Endodermal cell (in vitro differentiated cells): ENCODE measurements around the gene CD40. TPM values are rescaled to one million over a fixed set of nuclear protein-coding genes. Genes with fewer than 3 reads are reported as not detected.

Experiments
- DNase-seq: peaks from one replicate; pipeline ENCODE4 v3.0.0-alpha.2; 2017
- H3K27ac ChIP-seq: 2 replicates; pipeline ENCODE4 v1.5.1; 2013; ENCODE audit warnings: mild to moderate bottlenecking, low read depth, low read length, moderate library complexity
- H3K27me3 ChIP-seq: 2 replicates; pipeline ENCODE4 v1.6.1; 2013; ENCODE audit warnings: mild to moderate bottlenecking, low read length, moderate library complexity; ENCODE audit not compliant: insufficient read depth, control insufficient read depth, poor library complexity, severe bottlenecking
- H3K36me3 ChIP-seq: 2 replicates; pipeline ENCODE4 v1.7.0; 2013; ENCODE audit warnings: mild to moderate bottlenecking, low read length, moderate library complexity; ENCODE audit not compliant: control insufficient read depth, insufficient read depth
- H3K4me1 ChIP-seq: one replicate; pipeline ENCODE4 v1.7.0; 2013; ENCODE audit warnings: low read length; ENCODE audit not compliant: control insufficient read depth, insufficient read depth
- H3K4me3 ChIP-seq: 2 replicates; pipeline ENCODE4 v1.5.1; 2013; ENCODE audit warnings: mild to moderate bottlenecking, low read length, moderate library complexity
- H3K9ac ChIP-seq: 2 replicates; pipeline ENCODE4 v1.6.1; 2013; ENCODE audit warnings: mild to moderate bottlenecking, low read length, moderate library complexity; ENCODE audit not compliant: poor library complexity, severe bottlenecking; ENCODE audit errors: extremely low read depth
- H3K9me3 ChIP-seq: 2 replicates; pipeline ENCODE4 v1.6.1; 2013; ENCODE audit warnings: mild to moderate bottlenecking, low read length, moderate library complexity; ENCODE audit not compliant: control insufficient read depth
- H3K27ac Mint-ChIP-seq: 2 replicates; pipeline ENCODE4 v1.8.0; 2020; ENCODE audit warnings: mixed read lengths
- H3K27me3 Mint-ChIP-seq: 2 replicates; pipeline ENCODE4 v1.8.0; 2021; ENCODE audit warnings: mild to moderate bottlenecking, mixed read lengths; ENCODE audit not compliant: insufficient read depth
- H3K36me3 Mint-ChIP-seq: 2 replicates; pipeline ENCODE4 v1.8.0; 2020; ENCODE audit warnings: low read depth, mixed read lengths
- H3K4me1 Mint-ChIP-seq: 2 replicates; pipeline ENCODE4 v1.8.0; 2020; ENCODE audit warnings: mixed read lengths
- H3K4me3 Mint-ChIP-seq: 2 replicates; pipeline ENCODE4 v1.8.0; 2020; ENCODE audit warnings: mild to moderate bottlenecking, moderate library complexity, mixed read lengths
- H3K9me3 Mint-ChIP-seq: 2 replicates; pipeline ENCODE4 v1.8.0; 2020; ENCODE audit warnings: mild to moderate bottlenecking, mixed read lengths
- WGBS, 2 experiments: methylation state at CpG; one replicate each; pipeline versions ENCODE4 v1.1.5 to v1.1.7; 2013; ENCODE audit warnings: missing lambda C conversion rate in 2 of 2, mixed read lengths in 1 of 2; ENCODE audit not compliant: insufficient coverage in 1 of 2, insufficient read length in 1 of 2; 5-methylcytosine and 5-hydroxymethylcytosine counted together
- total RNA-seq, 2 donors: library from RNA; stranded (reverse); fragmentation: NEBNext Ultra II Directional in 1 of 2; extraction: Animal tissue kit (Norgen Biotek cat#: 25700) in 1 of 2; gene quantifications; 2 replicates in 1 of 2; 3 replicates in 1 of 2; pipeline ENCODE4 v1.2.1, GENCODE V29; 2021
- TF ChIP-seq, protein P1 (sequence below): fragments of 200-600 bp; sonication (generic); conservative IDR thresholded peaks from 2 replicates; pipeline ENCODE4 v1.5.0; 2021; ENCODE audit warnings: antibody characterized with exemption, mild to moderate bottlenecking

Gene CD40
- total RNA-seq, 2 donors from 2014 or later, result 9.0 to 16.4 TPM

DNA sequence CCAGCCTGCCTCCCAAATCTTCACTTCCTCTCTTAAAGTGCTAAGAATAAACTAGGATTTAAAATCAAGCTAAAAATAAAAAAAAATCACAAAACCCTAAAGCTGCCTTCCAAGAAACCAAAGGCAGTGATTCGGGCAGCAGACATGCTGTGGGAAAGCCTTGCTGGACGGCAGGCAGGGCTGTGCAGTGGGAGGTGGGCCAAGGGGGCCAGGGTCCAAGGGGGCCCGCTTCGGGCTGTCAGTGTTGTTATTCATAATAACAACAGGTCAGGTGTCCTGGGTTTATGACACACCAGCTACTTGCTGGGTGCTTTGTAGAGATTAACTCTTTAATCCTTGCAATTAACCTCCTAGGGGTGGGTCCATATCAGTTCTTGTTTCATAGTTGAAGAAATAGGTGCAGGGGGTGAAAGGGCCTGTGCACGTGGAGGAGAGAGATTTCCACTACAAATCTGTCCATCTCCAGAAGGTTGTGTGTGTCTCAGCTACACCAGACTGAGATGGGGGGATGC, 40.4 kb downstream of the CD40 start:
- DNase-seq, result no peak
- Histone ChIP-seq H3K9ac (no peak overlapping the region), H3K27ac (no peak overlapping the region), H3K4me1 (no peaks in the 10 kb centered on the region), H3K4me3 (no peak overlapping the region), H3K36me3 (no peaks in the 10 kb centered on the region), H3K27me3 (peaks cover 34% of the 10 kb centered on the region), H3K9me3 (no peaks in the 10 kb centered on the region)
- Mint-ChIP-seq H3K27me3 (peaks cover 23% of the 10 kb centered on the region), H3K4me1 (peaks cover 2% of the 10 kb centered on the region), H3K4me3 (no peak overlapping the region), H3K27ac (no peak overlapping the region), H3K9me3 (no peaks in the 10 kb centered on the region), H3K36me3 (no peaks in the 10 kb centered on the region)
- 83% methylated on average over 4 of the region's 5 CpGs; no CpG with 5 or more reads in 1 of the 2 experiments for WGBS, 2 experiments
- TF ChIP-seq, protein P1, sequence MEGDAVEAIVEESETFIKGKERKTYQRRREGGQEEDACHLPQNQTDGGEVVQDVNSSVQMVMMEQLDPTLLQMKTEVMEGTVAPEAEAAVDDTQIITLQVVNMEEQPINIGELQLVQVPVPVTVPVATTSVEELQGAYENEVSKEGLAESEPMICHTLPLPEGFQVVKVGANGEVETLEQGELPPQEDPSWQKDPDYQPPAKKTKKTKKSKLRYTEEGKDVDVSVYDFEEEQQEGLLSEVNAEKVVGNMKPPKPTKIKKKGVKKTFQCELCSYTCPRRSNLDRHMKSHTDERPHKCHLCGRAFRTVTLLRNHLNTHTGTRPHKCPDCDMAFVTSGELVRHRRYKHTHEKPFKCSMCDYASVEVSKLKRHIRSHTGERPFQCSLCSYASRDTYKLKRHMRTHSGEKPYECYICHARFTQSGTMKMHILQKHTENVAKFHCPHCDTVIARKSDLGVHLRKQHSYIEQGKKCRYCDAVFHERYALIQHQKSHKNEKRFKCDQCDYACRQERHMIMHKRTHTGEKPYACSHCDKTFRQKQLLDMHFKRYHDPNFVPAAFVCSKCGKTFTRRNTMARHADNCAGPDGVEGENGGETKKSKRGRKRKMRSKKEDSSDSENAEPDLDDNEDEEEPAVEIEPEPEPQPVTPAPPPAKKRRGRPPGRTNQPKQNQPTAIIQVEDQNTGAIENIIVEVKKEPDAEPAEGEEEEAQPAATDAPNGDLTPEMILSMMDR, result no peak

DNA sequence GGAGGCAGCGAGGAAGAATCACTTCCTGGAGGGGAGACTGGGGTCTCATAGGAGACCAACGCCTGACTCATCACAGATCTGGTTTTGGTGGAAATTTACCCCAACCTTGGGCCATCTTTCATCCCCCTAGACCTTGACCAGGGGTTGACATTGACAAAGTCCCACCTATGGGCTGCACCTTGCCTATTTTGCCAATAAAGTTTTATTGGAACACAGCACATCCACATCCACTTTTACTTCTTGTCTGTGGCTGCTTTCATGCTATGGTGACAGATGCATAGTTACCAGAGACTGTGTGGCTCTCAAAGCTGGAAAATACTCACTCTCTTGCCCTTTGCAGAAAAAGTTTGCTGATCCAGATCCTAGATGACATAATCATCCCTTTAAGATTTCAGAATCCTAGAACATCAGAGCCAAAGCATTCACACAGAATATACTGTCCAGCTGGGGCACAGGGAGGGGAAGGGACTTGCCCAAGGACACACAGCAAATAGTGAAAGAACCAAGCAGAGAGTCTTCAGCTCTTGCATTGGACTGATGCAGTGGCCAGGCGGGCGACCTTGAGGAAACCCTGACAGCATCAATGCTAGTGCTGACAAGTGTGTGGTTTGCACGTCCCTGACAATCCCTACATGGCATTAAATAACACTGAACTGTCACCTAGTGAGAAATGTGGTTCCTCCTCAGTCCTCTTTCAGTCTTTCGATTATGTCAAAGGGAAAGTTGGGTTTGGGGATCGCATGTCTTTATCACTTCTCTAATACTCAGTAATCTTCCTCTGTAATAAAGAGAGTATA, 41.2 kb downstream of the CD40 start:
- TF ChIP-seq, protein P1, result no peak
- no peaks in the 10 kb centered on the region for H3K9me3 Mint-ChIP-seq
- H3K27me3 Mint-ChIP-seq, result peaks cover 25% of the 10 kb centered on the region
- no peaks in the 10 kb centered on the region for H3K4me1 ChIP-seq
- H3K4me3 ChIP-seq, result no peak overlapping the region
- H3K4me3 Mint-ChIP-seq, result no peak overlapping the region
- H3K27me3 ChIP-seq, result peaks cover 34% of the 10 kb centered on the region
- no peaks in the 10 kb centered on the region for H3K9me3 ChIP-seq
- no peaks in the 10 kb centered on the region for H3K36me3 ChIP-seq
- no peak overlapping the region for H3K27ac Mint-ChIP-seq
- no peak overlapping the region for H3K27ac ChIP-seq
- DNase-seq, result no peak
- no peaks in the 10 kb centered on the region for H3K36me3 Mint-ChIP-seq
- peaks cover 2% of the 10 kb centered on the region for H3K4me1 Mint-ChIP-seq
- H3K9ac ChIP-seq, result no peak overlapping the region
- WGBS, 2 experiments, result 82 to 86% methylated on average over 5 to 7 of the region's 7 CpGs

DNA sequence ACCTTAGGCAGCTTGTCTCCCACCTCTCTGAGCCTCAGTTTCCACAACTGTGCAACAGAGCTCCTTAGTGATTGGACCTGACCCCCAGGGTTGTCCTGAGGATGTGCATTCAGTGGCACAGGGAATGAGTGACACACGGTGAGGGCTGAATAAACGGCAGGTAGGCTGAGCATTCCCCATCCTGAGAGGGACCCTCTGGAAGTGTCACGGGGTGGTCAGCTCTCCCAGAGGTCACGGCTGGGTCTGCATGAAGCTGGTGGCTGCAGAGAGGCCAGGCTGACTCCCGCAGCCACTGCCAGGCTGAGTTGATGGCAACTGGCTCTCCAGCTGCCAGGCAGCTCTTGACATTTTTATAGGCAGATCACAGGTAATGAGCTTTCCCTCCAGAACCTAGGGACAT, 42.5 kb downstream of the CD40 start:
- peaks cover 25% of the 10 kb centered on the region for H3K27me3 Mint-ChIP-seq
- no peak overlapping the region for H3K4me3 Mint-ChIP-seq
- H3K36me3 Mint-ChIP-seq, result no peaks in the 10 kb centered on the region
- H3K36me3 ChIP-seq, result no peaks in the 10 kb centered on the region
- WGBS, 2 experiments, result 89% methylated on average over 5 of the region's 5 CpGs
- no peak overlapping the region for H3K27ac Mint-ChIP-seq
- H3K4me3 ChIP-seq, result no peak overlapping the region
- no peak overlapping the region for H3K27ac ChIP-seq
- no peaks in the 10 kb centered on the region for H3K4me1 ChIP-seq
- H3K9ac ChIP-seq, result no peak overlapping the region
- H3K4me1 Mint-ChIP-seq, result peaks cover 2% of the 10 kb centered on the region
- peaks cover 34% of the 10 kb centered on the region for H3K27me3 ChIP-seq
- DNase-seq, result no peak
- H3K9me3 Mint-ChIP-seq, result no peaks in the 10 kb centered on the region
- TF ChIP-seq, protein P1, result no peak
- H3K9me3 ChIP-seq, result no peaks in the 10 kb centered on the region
